ENCODE results near the gene PARG.
"Not testable (repeated sequence)": the region's sequence is repeated elsewhere in the genome, so short reads cannot be mapped to it uniquely, and the experiment has no call there.

PARG gene

DNA sequence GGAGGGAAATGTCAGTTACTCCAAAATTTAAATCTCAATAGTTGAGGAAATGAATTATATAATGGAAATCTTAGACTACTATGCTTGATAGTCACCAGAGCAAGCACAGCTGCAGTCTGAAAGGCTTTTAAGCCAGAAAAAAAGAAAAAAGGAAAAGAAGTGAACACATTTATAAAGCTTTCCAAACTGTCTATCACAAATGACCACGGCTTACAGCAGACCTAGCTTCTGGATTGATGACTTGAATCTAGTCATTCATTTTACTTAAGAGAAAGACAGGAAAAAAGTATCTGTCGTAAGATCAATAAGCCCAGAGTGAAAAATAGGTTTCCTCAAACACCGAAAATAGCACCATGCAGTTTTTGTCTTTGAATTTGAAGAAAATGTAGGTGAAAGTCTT is 111.8 kb downstream of the PARG start:
- no peak for DNase-seq (ENCODE audit: low read depth in 2 of 2)

DNA sequence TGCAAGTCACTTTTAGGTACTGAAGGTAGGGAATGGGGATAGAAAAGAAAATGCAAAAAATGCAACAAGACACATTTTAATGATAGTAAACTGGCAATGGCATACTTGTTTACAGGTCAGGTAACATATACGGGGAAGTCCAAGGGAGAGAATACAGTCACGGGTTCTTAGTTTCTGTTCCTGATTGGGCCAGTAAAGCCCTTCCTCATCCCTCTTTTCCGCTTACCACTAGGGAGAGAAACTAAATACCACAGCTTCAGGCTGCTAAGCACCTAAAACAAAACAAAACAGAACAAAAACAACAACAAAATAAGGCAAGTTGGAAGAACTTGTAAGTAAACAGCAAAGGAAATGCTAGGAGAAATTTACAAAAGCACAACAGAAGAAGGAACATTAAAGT is 114.5 kb downstream of the PARG start:
- no peak for DNase-seq (ENCODE audit: low read depth in 2 of 2)

DNA sequence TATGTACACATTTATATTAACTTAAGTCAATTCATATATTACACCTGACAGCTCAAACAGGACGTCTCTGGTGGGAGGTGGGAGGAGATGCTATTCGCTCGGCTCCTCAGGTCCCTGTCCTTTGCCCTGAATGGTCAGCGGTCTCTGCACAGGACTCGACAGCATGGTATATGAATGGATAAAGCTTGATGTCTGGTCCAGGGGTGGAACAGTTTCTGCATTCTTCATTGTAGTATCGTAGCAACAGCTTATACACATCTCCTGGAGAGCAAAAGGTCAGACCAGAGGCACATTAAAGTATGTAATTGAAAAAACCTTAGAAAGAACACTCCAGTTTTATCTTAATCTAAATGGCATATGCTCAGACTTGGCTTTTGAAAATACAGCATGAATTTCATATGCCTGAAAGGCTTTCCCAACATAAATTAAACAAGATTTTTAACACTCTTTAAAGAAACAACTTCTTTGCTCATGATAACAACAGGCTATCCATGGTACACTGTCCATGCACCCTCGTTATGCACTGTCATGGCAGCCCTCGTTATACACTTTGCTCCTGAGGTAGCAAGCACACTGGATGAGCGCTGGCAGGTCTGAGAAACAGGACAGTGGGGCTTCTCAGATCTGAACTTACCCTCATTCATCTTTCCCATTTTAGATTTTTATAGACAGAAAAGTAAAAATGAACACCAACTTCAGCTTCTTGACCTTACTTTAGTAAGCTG is 122.4 kb downstream of the PARG start:
- no peak for DNase-seq (ENCODE audit: low read depth in 2 of 2)

DNA sequence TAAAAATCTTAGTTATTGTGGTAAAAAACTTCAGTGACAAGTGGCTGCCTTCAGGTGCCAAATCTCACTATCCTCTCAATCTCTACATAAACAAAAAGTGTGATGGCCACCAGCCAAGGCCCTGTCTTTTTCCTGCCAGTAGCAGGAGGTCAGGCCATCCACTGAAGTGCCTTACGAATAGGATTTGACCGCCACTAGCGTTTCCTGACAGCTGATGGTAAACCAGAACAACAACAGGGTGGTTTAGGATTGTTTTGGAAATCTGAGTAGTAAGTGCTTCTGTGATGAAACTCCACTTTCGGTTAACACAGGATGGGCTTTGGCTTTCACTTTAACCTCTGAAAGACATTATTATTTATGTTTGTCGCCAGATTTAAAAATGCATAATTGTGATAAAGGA is 124.0 kb downstream of the PARG start:
- DNase-seq (ENCODE audit: low read depth in 2 of 2): no peak

DNA sequence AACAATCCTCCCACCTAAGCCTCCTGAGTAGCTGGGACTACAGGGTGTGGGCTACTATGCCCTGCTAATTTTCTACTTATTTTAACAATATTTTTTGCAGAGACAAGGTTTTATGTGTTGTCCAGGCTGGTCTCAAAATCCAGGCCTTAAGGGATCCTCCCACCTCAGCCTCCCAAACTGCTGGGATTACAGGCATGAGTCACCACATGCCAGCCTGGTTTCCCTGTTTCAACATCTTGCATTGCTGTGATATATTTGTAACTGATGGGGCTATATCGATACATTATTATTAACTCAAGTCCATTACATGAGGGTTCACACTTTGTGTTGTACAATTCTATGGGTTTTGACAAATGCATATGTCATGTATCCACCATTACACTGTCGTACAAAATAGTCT is 137.8 kb downstream of the PARG start:
- no peak for DNase-seq (ENCODE audit: low read depth in 2 of 2)

DNA sequence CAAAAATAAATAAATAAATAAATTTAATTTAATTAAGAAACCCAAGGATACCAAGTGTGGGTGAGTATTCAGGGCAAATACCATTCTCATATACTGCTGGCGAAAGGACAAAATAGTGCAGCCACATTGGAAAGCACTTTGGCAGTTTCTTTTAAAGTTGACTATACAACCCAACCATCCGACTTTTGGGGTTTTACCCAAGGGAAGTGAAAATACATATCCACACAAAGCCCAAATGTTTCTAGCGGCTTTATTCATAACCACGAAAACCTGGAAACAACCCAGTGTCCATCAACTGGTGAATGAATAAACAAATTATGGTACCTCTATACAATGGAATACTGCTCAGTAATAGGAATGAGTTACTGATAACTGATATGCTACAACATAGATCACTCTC is 143.6 kb downstream of the PARG start:
- no peak for DNase-seq (ENCODE audit: low read depth in 2 of 2)

DNA sequence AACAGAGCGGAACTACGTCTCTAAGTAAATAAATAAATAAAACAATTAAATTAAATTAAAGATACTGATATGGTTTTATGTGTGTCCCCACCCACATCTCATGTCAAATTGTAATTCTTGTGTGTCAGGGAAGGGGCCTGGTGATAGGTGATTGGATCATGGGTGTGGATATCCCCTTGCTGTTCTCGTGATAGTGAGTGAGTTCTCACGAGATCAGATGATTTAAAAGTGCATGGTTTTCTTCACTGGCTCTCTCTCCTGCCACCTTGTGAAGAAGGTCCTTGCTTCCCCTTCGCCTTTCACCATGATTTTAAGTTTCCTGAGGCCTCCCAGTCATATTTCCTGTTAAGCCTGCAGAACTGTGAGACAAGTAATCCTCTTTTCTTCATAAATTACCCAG is 150.7 kb downstream of the PARG start:
- no peak for DNase-seq (ENCODE audit: low read depth in 2 of 2)

DNA sequence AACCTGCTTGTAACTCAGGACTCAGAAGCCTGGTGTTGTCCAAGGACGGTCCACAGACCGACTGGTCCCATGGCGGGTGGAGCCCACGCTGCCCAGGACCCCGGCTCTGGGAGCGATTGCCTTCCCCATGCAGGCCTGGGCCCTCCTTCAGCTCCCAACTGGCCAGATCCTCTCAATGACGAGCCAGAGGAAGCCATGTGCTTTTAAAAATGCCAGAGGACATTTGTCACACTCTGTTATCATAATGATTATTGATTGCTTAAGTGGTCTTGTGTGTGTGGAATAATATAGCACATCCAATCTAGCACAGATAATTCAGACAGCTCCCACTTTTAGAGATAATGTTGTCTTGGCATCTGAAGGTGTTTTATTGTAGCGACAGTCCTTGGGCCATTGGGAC is 157.1 kb downstream of the PARG start:
- DNase-seq (ENCODE audit: low read depth in 2 of 2): no peak

DNA sequence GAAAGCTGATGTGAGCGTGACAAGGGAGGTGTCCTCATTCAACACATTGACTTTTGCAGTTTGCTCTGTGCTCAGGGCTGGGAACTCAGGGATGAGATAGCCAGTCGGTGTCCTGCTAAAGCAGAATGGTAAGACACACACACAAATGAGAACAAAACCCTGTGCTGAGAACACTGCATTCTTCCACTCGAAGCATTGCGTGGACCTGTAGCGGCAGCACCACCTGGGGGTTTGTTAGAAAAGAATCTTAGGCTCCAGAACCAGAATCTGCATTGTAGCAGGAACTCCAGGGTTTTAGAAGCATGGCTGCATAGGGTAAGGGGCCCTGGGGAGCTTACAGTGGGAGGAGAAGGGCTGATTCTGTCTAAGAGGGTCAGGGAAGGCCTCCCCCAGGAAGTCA is 158.2 kb downstream of the PARG start:
- DNase-seq (ENCODE audit: low read depth in 2 of 2): no peak

DNA sequence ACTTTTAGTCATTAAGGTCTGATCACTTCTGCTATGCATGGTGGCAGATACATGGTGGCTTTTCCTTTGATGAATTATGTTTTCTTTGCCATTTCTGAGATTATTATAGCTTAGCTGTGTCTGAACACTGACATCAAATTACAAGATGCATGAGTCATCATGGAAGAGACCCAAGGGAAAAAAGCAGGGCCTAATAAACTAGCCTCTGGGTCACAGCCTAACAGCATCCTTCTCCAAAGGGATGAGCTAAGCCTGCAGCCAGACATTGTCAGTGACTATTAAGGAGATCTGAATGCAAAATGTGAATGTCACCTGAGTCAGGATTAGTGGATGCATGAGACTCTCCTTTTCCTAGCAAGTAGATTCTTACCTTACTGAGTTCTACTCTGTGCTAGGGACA is 160.6 kb downstream of the PARG start:
- no peak for DNase-seq (ENCODE audit: low read depth in 2 of 2)

DNA sequence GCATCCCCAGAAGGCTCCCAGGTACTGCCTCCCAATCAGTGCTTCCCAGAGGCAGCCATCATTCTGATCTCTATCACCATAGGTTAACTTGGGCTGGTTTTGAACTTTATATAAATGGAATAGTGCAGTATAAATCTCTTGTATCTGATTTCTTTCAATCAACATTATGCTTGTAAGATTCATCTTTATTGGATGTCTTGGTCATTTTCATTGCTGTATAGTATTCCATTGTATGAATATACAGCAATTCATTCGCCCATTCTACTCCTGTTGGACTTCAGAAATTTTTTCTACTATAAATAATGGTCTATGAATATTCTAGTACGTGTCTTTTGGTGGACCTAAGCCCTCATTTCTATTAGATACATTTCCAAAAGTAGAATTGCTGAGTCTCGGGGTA is 163.6 kb downstream of the PARG start:
- no peak for DNase-seq (ENCODE audit: low read depth in 2 of 2)

DNA sequence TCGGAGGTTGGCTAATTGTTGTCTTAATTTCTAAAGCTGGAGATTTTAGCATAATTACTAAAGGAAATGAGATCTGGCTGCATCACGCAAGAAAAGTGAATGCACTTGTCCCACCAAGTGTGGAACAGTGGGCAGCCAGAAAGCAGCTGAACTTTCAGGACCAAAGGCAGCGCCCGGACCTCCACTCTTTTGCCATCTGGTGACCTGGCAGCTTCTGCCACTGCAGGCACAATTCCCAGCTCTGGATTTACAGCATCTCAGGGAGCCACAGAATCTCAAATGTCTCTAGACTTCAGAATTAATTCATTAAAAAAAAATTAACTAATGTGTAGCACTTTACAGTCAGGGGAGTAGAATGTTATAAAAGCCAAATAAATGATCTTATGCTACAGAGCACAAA is 165.0 kb downstream of the PARG start:
- DNase-seq (ENCODE audit: low read depth in 2 of 2): no peak

DNA sequence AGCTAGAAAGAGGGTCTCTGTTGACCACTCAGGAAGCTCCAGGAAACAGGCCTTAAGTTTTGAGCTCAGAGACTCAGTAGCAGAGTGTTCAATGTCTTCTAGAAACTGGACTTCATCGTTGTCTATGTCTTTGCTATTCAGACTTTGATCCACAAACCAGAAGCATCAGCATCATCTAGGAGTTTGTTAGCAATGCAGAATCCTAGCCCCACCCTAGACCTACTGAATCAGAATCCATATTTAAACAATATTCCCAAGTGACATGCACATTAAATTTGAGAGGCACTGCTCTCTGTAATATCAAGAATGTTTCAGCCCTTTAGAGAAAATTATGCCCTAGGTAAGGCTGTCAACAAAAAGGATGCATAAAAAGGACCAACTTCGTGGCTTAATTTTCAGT is 166.8 kb downstream of the PARG start:
- no peak for DNase-seq (ENCODE audit: low read depth in 2 of 2)

DNA sequence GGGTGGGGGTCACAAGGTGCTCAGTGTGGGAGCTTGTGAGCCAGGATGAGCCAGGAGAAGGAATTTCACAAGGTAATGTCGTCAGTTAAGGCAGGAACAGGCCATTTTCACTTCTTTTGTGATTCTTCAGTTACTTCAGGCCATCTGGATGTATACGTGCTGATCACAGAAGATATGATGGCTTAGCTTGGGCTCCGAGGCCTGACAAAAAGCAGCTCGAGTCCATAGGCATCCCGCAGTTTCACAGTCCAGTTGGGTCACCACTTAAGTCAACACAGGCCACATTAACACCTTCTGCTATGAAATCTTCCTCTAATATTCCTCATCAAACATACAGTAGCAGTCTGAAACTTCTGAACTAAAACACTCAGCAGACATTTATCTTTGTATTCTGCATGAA is 168.9 kb downstream of the PARG start:
- not testable (repeated sequence) for DNase-seq (ENCODE audit: low read depth in 2 of 2)

DNA sequence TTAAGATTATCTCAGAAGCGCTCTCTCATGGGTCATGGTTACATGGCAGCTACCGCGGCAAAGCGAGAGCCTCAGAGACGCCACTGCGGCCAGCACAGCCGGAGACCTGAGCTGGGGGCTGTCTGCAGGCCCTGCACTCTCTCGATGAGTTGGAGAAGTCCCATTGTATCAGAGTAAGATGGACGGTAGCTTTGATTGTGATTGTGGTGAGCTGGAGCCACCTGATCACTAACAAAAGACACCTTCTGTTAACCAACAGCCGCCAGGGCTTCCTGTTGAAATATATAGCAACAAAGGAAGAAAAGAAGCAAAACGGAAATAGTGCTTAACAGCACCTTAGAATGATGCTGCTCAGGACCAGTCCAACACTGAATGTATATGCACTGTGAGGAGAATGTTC is 170.8 kb downstream of the PARG start:
- DNase-seq (ENCODE audit: low read depth in 2 of 2): not testable (repeated sequence)

DNA sequence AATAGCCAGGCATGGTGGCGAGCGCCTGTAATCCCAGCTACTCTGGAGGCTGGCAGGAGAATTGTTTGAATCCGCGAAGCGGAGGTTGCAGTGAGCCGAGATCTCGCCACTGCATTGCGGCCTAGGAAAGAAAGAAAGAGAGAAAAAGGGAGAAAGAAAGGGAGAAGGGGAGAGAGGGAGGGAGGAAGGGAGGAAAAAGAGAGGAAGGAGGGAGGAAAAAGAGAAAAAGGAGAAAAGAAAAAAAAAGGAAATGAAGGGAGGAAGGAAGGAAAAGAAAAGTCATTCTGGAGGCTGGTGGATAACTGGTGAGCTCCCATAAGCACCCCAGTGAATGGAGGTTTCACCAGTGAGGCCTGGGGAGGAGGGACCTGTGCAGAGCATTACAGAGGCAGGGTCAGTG is 172.1 kb downstream of the PARG start:
- DNase-seq (ENCODE audit: low read depth in 2 of 2): no peak

DNA sequence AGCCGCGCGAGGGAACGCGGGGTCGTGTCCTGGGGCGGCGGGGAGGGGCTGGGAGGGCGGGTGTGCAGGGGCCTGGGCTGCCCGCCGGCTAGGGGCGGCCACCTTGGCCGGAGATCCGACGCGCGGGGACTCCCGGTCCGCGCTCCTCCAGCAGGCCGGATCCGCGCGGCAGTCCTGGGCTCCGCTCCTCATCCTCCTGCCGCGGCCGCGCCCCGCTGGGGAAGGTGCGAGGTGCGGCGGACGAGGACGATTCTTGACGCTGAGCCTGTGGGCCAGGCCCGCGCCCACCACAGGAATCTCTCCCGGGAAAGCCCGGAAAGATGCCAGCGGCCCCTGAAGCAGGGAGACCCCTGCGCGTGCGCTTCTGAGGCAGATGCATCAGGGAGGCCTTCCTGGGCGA is 173.1 kb downstream of the PARG start:
- no peak for DNase-seq (ENCODE audit: low read depth in 2 of 2)

DNA sequence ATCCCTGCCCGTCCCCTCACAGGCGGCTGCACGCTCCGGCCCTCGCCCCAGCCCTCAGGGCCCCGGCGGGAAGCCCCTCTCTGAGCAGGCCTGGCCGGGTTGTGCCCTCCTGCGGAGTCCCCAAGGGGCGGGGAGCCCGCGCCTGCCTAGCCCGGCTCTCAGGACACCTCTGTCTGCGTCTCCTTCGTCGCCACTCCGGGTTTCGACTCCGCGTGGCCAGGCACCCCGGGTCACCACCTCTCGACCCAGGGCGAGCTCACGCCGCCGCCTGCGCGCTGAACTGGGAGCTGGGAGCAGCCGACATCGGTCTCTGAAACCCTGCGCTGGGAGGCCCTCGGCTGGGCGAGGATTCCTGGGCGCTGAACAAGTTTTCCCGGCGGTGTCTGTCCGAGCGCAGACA is 173.5 kb downstream of the PARG start:
- DNase-seq (ENCODE audit: low read depth in 2 of 2): no peak

Measured in stimulated activated CD4-positive, alpha-beta T cell treated with anti-CD3 and anti-CD28 coated beads, Interleukin-15, amount 100 ng/mL, for 48 hours (primary cell).